22Rv1 (cell line): ENCODE data around the gene GRIK1.

Source experiments
- H3K27ac ChIP-seq: fragments of 450-650 bp; 2 replicates; pipeline ENCODE4 v1.5.1; 2017
- CTCF ChIP-seq: fragments of 450-650 bp; IDR thresholded peaks from 2 replicates; pipeline ENCODE4 v1.5.1; 2017; ENCODE audit warnings: mild to moderate bottlenecking
- ZFX ChIP-seq: fragments of 450-650 bp; IDR thresholded peaks from 2 replicates; pipeline ENCODE4 v1.6.1; 2017; ENCODE audit warnings: antibody characterized with exemption, borderline replicate concordance

The GRIK1 gene

DNA sequence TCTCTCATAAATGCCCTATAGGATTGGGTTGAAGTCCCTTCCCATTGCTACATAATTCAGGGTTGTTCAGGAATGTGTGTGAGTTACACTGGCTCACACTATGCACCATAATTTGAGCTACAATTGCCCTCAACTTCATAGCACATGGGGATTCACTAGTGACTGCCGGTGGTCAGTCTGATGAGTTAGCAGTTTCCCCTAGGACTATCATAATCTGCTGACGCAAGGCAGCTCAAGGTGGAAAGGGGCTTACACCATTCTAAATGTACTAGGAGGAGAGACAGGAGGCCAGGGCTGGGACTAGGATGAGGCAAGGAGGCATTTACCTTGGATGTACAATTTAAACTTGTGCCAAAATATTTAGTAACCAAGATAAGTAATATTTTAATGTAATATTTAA, 224.7 kb downstream of the GRIK1 start:
- H3K27ac ChIP-seq = no peak overlapping the region
- TF ChIP-seq ZFX = no peak
- no peak for TF ChIP-seq CTCF

DNA sequence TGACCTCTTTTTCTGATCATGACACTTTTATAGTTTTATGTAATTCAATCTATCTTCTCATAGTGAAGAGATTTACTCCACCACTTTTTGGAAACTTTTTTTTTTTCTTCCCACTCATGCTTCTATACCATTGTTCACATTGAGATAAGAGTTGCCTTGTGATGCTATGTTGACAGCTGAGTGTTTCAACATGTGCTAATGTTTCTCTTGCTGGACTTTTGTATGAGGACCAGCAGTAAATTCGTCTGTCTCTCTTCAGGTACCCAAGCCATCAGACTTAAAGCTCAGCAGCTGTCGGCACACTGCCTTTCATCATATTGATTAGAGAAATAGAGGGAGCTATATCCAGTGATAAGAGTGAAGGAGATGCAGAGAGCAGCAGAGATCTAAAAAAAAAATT, 227.0 kb downstream of the GRIK1 start:
- TF ChIP-seq ZFX = no peak
- no peak for TF ChIP-seq CTCF
- no peak overlapping the region for H3K27ac ChIP-seq

DNA sequence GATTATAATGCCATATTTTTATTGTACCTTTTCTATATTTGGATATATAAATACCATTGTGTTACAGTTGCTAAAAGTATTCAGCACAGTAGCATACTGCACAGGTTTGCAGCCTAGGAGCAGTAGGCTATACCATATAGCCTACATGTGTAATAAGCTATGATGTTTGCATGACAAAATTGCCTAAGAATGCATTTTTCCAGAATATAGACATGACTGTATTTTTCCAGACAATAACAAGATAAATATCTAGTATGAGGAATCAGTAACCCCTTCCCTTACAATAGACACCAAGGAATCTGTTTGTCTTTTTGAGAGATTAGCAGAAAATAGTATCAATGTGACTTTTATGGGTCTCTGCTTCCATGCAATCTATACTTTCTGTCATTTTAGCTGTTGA, 228.6 kb downstream of the GRIK1 start:
- no peak for TF ChIP-seq ZFX
- no peak for TF ChIP-seq CTCF
- no peak overlapping the region for H3K27ac ChIP-seq

- TF ChIP-seq CTCF (no peak), ZFX (no peak)
- no peak overlapping the region for H3K27ac ChIP-seq
Measured at GRCh38 chr21:29710498-29710897, 229.3 kb downstream of the GRIK1 start.

- no peak for TF ChIP-seq ZFX
- no peak for TF ChIP-seq CTCF
- H3K27ac ChIP-seq = no peak overlapping the region
Measured at GRCh38 chr21:29708401-29708800, 231.4 kb downstream of the GRIK1 start.

DNA sequence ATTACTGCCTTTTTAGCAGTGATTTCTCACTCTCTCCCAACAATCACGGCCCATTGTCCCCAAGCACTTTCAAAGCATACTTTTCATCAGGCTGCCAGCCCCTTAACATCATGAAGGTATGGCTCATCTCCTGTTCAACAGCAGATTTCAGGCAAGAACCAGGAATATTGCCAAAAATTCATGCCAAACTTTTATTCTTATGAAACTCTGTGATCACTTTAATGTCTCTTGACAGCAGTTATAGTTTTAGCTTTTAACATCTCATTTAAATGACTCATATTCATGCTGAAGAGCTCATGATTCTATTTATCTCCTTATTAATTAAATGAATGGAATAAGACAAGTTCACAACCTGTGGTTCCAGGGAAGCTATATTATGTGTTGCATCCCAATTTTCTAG, 235.1 kb downstream of the GRIK1 start:
- TF ChIP-seq ZFX (no peak), CTCF (no peak)
- no peak overlapping the region for H3K27ac ChIP-seq

DNA sequence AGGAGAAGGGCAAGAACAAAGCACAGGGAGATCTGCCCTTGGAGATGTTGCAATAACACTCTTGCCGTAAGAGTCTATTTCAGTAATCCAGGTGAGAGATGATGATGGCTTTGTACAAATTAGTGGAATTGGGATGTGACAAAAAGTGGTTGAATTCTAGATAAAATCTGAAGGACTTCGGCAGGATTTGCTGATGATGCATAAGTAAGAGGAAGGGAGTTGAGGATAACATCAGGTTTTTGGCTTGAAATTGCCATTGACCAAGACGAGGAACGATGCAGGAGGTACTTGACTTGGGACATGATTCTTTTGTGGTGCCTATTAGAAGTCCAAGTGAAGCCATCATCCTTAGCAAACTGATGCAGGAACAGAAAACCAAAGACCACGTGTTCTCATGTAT, 238.1 kb downstream of the GRIK1 start:
- TF ChIP-seq ZFX (no peak), CTCF (no peak)

More for the DNA sequence above, 238.1 kb downstream of the GRIK1 start:
- H3K27ac ChIP-seq = no peak overlapping the region
